Measurements from ENCODE around the gene FASTKD3.

DNA sequence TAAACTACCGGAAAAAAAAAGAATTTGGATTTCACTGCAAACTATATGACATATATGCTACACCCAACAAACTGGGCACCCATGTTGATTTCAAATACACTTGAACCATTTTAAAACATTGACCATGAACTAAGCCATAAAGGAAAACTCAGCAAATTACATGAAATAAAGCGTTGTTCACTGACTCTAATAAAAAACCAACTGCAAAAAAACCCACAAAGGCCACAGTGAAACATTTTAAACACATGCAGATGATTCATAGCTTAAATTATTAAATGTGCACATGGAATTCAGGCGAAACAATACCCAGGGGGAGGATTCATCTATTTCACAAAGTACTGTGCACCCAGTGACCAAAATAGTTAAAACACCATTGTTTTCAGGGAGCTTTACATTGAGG is 33.4 kb upstream of the FASTKD3 start:
- TF ChIP-seq POLR2AphosphoS5 (IDR thresholded peaks at IDR 0.05) (no peak), CTCF (IDR thresholded peaks at IDR 0.05) (no peak), POLR2A (IDR thresholded peaks at IDR 0.05) (no peak)

All from transverse colon (tissue), 4 donors.